Adrenal gland (tissue), 5 donors: Measurements from ENCODE around the gene SBK1.

Source experiments
- POLR2A ChIP-seq, 2 donors: fragments of 450-650 bp; IDR thresholded peaks; one replicate each; pipeline ENCODE4 v1.6.1; 2017; ENCODE audit warnings: antibody characterized with exemption in 2 of 2, mild to moderate bottlenecking in 2 of 2, moderate library complexity in 1 of 2
- TF ChIP-seq, protein P1 (sequence below), 6 experiments: fragments of 450-650 bp in 4 of 6; fragments of 200-600 bp in 2 of 6; sonication (generic) in 1 of 6; IDR thresholded peaks; 1 replicate in 5 of 6; 2 replicates in 1 of 6; pipeline versions ENCODE4 v1.5.1 to v1.8.0; 2016 to 2021; ENCODE audit warnings: antibody characterized with exemption in 6 of 6, mild to moderate bottlenecking in 2 of 6, moderate library complexity in 1 of 6
- donor health status: DM: no; HTN: no; CAD: no.

DNA sequence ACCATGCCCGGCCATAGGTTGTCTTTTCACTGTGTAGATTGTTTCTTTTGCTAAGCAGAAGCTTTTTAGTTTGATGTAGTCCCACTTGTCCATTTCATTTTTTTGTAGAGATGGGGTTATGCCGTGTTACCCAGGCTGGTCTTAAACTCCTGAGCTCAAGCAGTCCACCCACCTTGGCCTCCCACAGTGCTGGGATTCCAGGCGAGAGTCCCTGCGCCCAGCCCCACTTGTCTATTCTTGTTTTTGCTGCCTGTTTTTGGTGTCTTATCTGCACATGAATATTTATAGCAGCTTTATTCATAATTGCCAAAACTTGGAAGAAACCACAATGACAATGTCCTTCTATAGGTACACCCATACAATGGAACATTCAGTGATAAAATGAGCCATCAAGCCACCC, 18.8 kb upstream of the SBK1 start:
- TF ChIP-seq, protein P1, sequence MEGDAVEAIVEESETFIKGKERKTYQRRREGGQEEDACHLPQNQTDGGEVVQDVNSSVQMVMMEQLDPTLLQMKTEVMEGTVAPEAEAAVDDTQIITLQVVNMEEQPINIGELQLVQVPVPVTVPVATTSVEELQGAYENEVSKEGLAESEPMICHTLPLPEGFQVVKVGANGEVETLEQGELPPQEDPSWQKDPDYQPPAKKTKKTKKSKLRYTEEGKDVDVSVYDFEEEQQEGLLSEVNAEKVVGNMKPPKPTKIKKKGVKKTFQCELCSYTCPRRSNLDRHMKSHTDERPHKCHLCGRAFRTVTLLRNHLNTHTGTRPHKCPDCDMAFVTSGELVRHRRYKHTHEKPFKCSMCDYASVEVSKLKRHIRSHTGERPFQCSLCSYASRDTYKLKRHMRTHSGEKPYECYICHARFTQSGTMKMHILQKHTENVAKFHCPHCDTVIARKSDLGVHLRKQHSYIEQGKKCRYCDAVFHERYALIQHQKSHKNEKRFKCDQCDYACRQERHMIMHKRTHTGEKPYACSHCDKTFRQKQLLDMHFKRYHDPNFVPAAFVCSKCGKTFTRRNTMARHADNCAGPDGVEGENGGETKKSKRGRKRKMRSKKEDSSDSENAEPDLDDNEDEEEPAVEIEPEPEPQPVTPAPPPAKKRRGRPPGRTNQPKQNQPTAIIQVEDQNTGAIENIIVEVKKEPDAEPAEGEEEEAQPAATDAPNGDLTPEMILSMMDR (IDR thresholded peaks at IDR 0.05): no peak
- no peak for TF ChIP-seq POLR2A (IDR thresholded peaks at IDR 0.05)
